MV-4-11 (cell line): Measurements from ENCODE around the gene ZKSCAN5.
"Not testable (repeated sequence)": the region's sequence is repeated elsewhere in the genome, so short reads cannot be mapped to it uniquely, and the experiment has no call there.

Source experiments
- DNase-seq: peaks from one replicate; lab custom pipeline; 2025; lab: John Stamatoyannopoulos, UW

Gene ZKSCAN5

DNA sequence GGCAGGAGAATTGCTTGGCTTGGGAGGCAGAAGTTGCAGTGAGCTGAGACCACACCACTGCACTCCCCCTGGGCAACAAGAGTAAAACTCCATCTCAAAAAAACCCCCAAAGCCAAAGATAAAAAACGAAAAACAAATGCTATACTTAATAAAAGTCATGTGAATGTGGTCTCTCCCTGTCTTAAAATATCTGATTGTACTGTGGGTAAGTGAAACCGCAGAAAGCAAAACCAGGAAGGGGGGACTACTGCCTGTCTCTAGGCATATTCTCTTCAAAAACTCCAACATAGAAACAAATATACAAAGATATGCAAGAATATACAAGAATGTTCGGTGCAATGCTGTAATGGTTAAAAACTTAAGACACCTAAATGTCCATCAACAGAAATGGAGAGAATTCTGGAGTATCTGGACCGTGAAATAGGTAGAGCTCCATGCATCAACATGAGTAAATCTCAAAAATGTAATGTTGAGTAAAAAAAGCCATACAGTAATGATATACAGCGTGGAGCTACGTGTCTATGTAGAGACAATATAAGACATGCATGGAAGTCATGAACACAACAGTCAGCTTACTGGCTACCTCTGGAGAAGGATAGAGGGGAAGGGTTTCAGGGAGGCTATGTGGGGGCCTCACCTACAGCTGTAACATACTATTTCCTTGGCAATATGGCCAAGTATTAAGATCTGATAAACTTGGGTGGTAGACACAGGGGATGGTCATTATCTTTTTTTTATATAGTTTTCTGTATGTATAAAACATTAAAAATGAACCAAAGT lies 6.5 kb upstream of the ZKSCAN5 start:
- DNase-seq = peak; percentile 53

- DNase-seq = peak; percentile 31
These were observed 5.9 kb upstream of the ZKSCAN5 start for GRCh38 chr7:99498546-99498944.

GRCh38 chr7:99499371-99499720 lies 5.1 kb upstream of the ZKSCAN5 start:
- DNase-seq = peak; percentile 39

- DNase-seq = peak; percentile 89
These were observed 4.5 kb upstream of the ZKSCAN5 start, which contains the start of gene ZNF394 for GRCh38 chr7:99499721-99500636. Gene ZNF394 (minus strand): TSS chr7:99500281. CDS start chr7:99500093, 188 bp downstream.

GRCh38 chr7:99500637-99501009 lies 3.8 kb upstream of the ZKSCAN5 start:
- DNase-seq = no peak

GRCh38 chr7:99501236-99501635 lies 3.2 kb upstream of the ZKSCAN5 start:
- peak; percentile 22 for DNase-seq

GRCh38 chr7:99504281-99504602 lies 220 bp upstream of the ZKSCAN5 start:
- no peak for DNase-seq

- DNase-seq = no peak
These were observed 831 bp downstream of the ZKSCAN5 start for GRCh38 chr7:99505324-99505662.

DNA sequence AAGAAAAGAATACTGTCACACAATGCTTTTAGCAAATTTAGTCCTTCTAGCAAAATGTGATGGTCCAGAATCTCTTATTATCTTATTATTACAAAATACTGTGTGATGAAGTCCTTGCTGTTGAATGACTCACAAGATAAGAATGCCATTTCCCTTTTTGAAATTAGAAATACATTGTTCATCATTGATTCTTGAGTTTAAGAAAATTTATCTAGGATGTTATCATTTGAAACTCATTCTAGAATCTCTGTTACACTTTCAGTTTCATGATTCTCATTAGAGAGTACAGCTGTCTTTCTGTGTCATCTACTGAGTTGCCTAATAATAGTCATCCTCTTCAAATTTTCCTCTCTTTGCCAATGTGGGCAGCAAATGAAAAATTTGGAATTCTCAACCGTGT lies 9.6 kb downstream of the ZKSCAN5 start:
- no peak for DNase-seq

DNA sequence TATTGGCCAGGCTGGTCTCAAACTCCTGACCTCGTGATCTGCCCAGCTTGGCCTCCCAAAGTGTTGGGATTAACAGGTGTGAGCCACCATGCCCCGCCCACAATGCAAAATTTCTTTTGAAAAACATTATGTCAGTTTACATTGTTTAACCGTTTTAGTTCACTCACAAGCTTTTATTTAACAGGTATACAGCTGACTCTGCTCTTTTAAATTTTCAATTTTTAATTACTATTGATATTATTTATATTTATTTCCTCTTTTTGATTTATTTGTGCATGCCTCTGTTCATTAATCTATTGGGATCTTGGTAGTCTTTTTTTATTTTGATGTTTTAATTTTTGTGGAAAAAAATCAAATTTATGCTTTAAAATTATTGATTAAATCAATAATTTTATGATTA lies 16.9 kb downstream of the ZKSCAN5 start:
- no peak for DNase-seq

- DNase-seq = no peak
These were observed 21.4 kb downstream of the ZKSCAN5 start for GRCh38 chr7:99525713-99526440.

DNA sequence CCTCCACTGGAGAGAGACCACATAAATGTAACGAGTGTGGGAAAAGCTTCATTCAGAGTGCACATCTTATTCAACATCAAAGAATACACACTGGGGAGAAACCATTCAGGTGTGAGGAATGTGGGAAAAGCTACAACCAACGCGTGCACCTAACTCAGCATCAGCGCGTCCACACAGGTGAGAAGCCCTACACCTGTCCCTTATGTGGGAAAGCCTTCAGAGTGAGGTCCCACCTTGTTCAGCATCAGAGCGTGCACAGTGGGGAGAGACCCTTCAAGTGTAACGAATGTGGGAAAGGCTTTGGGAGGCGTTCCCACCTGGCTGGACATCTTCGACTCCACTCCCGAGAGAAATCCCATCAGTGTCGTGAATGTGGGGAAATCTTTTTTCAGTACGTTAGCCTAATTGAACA lies 26.9 kb downstream of the ZKSCAN5 start:
- no peak for DNase-seq

- no peak for DNase-seq
These were observed 31.2 kb downstream of the ZKSCAN5 start for GRCh38 chr7:99535667-99536066.

DNA sequence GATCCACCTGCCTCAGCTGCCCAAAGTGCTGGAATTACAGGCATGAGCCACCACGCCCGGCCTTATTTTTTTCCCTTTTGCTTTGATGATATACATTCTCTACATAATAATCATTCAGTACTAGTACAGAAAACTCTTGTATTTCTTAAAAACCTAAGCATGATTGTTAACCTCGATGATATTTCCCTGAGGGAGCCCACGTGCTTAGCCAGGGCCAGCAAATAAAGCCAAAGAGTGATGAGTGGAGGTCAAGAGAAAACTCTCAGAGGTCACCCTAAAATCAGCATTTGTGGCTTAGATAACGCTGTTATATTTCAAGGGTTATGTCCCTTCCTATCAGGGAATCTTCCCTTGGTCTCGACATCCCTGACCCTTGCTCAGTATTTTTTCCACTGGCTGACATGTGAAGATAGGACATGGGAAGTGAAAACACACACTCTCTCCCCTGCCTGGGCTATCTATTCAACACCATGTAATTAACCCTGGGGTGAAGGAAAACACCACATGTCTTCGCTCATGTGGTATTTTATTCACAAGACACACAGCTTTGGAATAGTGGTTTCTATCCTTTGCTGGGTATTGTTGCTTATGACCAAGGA lies 34.9 kb downstream of the ZKSCAN5 start:
- no peak for DNase-seq

DNA sequence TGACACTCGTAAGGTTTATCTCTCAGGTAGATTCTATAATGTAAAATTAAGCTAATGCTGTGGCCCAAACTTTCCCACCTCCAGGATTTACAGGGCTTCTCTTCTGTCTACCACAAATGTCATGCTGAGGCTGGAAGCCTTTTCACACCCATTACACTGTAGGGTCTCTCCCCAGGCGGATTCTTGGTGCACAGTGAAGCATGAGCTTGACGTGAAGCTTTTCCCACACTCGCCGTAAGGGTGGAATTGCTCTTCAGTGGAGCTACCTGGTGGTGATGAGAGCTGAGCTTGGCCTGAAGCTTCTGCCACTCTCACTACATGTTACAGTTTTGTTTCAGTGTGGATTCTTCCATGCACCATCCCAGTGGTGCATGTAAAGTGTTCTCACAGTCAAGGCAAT lies 36.1 kb downstream of the ZKSCAN5 start:
- DNase-seq = no peak

DNA sequence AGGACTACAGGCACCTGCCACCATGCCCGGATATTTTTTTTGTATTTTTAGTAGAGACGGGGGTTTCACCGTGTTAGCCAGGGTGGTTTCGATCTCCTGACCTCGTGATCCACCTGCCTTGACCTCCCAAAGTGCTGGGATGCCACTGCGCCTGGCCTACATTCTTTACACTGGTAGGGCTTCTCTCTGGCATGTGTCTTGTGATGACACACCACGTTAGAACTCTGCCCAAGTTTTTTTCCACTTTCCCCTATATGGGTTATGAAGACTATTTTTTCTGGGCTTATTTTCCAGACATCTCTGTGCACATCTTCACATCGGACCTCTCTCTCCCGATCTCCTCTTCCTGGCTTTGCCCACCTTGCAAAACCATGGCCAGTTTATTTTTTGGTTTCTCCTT lies 36.8 kb downstream of the ZKSCAN5 start:
- DNase-seq = no peak

DNA sequence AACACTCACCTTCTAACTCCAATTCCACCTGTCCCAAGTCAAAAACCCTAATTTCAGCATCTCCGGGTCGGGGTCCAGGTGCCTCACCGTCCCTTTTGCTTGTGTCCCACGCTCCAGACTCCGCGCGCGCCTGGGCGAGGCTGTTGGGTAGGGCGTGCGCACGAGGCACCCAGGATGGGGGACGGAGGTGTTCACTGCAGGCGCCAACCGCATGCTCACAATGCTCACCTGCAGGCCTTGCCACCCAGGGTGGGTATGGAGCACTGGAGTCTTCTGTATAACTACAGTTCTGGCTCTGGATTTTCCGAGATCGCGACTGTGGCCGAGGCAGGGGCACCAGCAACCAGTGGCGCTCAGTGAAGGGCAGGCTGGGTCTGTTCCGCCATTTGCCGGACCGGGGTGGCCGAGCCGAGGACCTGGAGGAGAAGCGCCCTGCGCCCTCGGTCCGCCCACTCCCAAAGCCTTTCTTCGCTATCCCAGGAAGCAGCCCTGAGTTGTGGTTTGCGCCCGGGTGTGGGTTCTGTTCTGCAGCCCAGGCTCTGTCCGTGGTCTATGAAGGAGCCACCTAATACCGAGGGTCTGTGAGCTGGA lies 38.7 kb downstream of the ZKSCAN5 start:
- no peak for DNase-seq

- DNase-seq = no peak
These were observed 39.5 kb downstream of the ZKSCAN5 start for GRCh38 chr7:99543916-99544315.

DNA sequence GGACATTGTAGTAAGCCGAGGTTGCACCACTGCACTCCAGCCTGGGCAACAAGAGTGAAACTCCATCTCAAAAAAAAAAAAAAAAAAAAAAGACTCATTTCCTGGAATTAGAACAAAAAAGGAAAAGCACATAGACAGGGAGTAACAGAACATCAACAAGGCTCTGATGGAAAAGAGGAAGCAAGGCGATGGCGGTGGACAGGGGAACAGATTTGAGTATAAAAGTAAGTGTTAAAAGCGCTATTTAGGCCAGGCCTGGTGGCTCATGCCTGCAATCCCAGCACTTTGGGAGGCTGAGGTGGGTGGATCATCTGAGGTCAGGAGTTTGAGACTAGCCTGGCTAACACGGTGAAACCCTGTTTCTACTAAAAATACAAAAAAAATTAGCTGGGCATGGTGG lies 40.8 kb downstream of the ZKSCAN5 start:
- peak; percentile 69 for DNase-seq

- DNase-seq = not testable (repeated sequence)
These were observed 45.1 kb downstream of the ZKSCAN5 start for GRCh38 chr7:99549545-99549944.

GRCh38 chr7:99551334-99551733 lies 46.9 kb downstream of the ZKSCAN5 start:
- no peak for DNase-seq
